HG03280 (cell line): Measurements from ENCODE around the gene ADAMTS15.

Experiments used
- ATAC-seq: cut with Tn5 transposase; IDR thresholded peaks from one replicate; pipeline ENCODE4 v1.9.1; 2021; ENCODE audit warnings: mild to moderate bottlenecking, moderate library complexity; ENCODE audit not compliant: unreplicated experiment

Gene ADAMTS15

GRCh38 chr11:130448416-130449309 is at the start of gene ADAMTS15:
Gene ADAMTS15 (plus strand): TSS chr11:130448645. CDS start chr11:130448974, 329 bp downstream.
- no peak for ATAC-seq

GRCh38 chr11:130399196-130399595 is 49.2 kb upstream of the ADAMTS15 start:
- ATAC-seq, result no peak

- no peak for ATAC-seq
Measured at GRCh38 chr11:130400781-130401483, 47.5 kb upstream of the ADAMTS15 start.

- ATAC-seq, result no peak
Measured at GRCh38 chr11:130402570-130402969, 45.9 kb upstream of the ADAMTS15 start.

GRCh38 chr11:130403271-130403804 is 45.1 kb upstream of the ADAMTS15 start:
- ATAC-seq, result no peak

- ATAC-seq, result no peak
Measured at GRCh38 chr11:130403967-130404366, 44.5 kb upstream of the ADAMTS15 start.

- ATAC-seq, result no peak
Measured at GRCh38 chr11:130404727-130405126, 43.7 kb upstream of the ADAMTS15 start.

GRCh38 chr11:130405428-130405827 is 43.0 kb upstream of the ADAMTS15 start:
- no peak for ATAC-seq

- ATAC-seq, result no peak
Measured at GRCh38 chr11:130407978-130408377, 40.5 kb upstream of the ADAMTS15 start.

- ATAC-seq, result no peak
Measured at GRCh38 chr11:130408401-130408890, 40.0 kb upstream of the ADAMTS15 start.

- no peak for ATAC-seq
Measured at GRCh38 chr11:130408901-130409300, 39.5 kb upstream of the ADAMTS15 start.

GRCh38 chr11:130409594-130410388 is 38.7 kb upstream of the ADAMTS15 start:
- no peak for ATAC-seq

GRCh38 chr11:130411223-130411622 is 37.2 kb upstream of the ADAMTS15 start:
- ATAC-seq, result no peak

GRCh38 chr11:130413405-130414106 is 34.9 kb upstream of the ADAMTS15 start:
- ATAC-seq, result no peak

- ATAC-seq, result no peak
Measured at GRCh38 chr11:130414107-130415080, 34.1 kb upstream of the ADAMTS15 start.

- no peak for ATAC-seq
Measured at GRCh38 chr11:130415731-130416529, 32.5 kb upstream of the ADAMTS15 start.

- no peak for ATAC-seq
Measured at GRCh38 chr11:130416530-130416882, 31.9 kb upstream of the ADAMTS15 start.

- ATAC-seq, result no peak
Measured at GRCh38 chr11:130416906-130417305, 31.5 kb upstream of the ADAMTS15 start.
